NT2/D1 (cell line): Measurements from ENCODE around the gene BORCS6.

Experiments
- YY1 ChIP-seq: IDR thresholded peaks from 2 replicates; pipeline ENCODE4 v1.6.1; 2011; ENCODE audit not compliant: insufficient read length, insufficient read depth
- ZNF274 ChIP-seq: IDR thresholded peaks from 2 replicates; pipeline ENCODE4 v1.6.1; 2011; ENCODE audit warnings: mild to moderate bottlenecking, low read depth, low read length

DNA sequence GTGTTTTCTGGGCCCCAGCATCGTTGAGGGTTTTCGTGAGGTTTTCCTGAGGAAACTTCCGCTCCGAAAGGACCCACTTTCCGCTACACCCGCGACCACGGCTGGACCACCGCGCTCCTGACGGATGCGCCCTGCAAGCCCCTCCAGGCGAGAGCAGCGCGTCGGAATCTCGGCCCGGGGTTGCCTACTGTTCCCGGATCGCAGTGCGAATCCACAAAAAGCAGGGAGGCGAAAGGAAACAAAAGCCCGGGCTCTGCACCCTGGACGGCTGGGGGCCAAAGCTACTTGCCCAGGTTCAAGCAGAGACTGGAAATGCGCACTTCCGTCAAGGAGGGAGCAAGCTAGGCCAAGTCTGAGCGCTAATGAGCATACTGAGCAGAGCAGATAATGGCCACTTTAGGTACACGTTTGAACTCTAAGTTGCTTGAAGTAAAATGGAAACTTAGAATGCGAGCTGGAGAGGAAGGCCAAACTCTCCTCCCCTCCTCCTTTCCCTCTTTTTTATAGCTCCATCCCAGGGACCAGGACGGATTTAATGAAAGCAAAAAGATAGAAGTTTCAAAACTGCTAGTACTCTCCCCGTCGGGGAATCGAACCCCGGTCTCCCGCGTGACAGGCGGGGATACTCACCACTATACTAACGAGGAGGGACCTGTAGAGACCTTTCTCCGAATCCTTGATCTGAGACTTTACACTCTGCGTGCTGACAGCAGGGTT is 31.8 kb upstream of the BORCS6 start:
- TF ChIP-seq YY1 (no peak), ZNF274 (no peak)
